Psoas muscle (tissue), 8 donors: ENCODE results near the gene TMPRSS5. TPM values are rescaled to one million over a fixed set of nuclear protein-coding genes. Genes with fewer than 3 reads are reported as not detected.

Experiments used
- ATAC-seq, 4 donors: fragments of 200-7000 bp; cut with Tn5 transposase; one replicate each; pipeline ENCODE4 v1.9.1; 2020; ENCODE audit warnings: moderate library complexity in 3 of 4, mild to moderate bottlenecking in 2 of 4
- DNase-seq, 2 donors: peaks; one replicate each; pipeline ENCODE4 v3.0.0-alpha.2; 2020
- H3K27ac ChIP-seq: fragments of 200-600 bp; one replicate; pipeline ENCODE4 v1.8.0; 2022
- H3K27me3 ChIP-seq, 3 donors: fragments of 200-600 bp in 1 of 3; one replicate each; pipeline versions ENCODE4 v1.6.1 to v1.8.0; 2013 to 2022; ENCODE audit warnings: low read length in 2 of 3, mild to moderate bottlenecking in 2 of 3, moderate library complexity in 1 of 3; ENCODE audit not compliant: insufficient read depth in 3 of 3
- H3K36me3 ChIP-seq, 2 donors: fragments of 200-600 bp in 1 of 2; one replicate each; pipeline versions ENCODE4 v1.6.1 to v1.8.0; 2013 to 2022; ENCODE audit warnings: low read depth in 1 of 2, mild to moderate bottlenecking in 1 of 2, moderate library complexity in 1 of 2; ENCODE audit not compliant: insufficient read depth in 1 of 2
- H3K4me1 ChIP-seq: fragments of 200-600 bp; one replicate; pipeline ENCODE4 v1.8.0; 2022
- H3K4me3 ChIP-seq: fragments of 200-600 bp; one replicate; pipeline ENCODE4 v1.8.0; 2022; ENCODE audit warnings: mild to moderate bottlenecking
- H3K9me3 ChIP-seq: fragments of 200-600 bp; one replicate; pipeline ENCODE4 v1.8.0; 2022
- WGBS, 3 donors: extraction: QIAGEN DNeasy Blood & Tissue Kit; methylation state at CpG; one replicate each; pipeline versions ENCODE4 v1.1.6 to v1.1.7; 2013; 5-methylcytosine and 5-hydroxymethylcytosine counted together
- intact Hi-C, 2 donors: fragments of 100-400 bp; cut with DNase I; formaldehyde crosslinking; loops; one replicate each; pipeline versions ENCODE4 v1.11.0 to v1.14.2; 2022
- polyA plus RNA-seq, 3 donors: library from polyadenylated mRNA; stranded (reverse); fragments of 200-250 nt; gene quantifications; one replicate each; pipeline ENCODE4 v1.2.3, GENCODE V29; 2013
- total RNA-seq, 4 donors: library from RNA; stranded (reverse); fragmentation: NEBNext Ultra II Directional in 2 of 4; extraction: Animal tissue kit (Norgen Biotek cat#: 25700) in 2 of 4; gene quantifications; one replicate each; pipeline versions ENCODE4 v1.2.1 to v1.2.4, GENCODE V29; 2021 to 2023
- TF ChIP-seq, protein P1 (sequence below): fragments of 200-600 bp; IDR thresholded peaks from one replicate; pipeline ENCODE4 v1.8.0; 2022; ENCODE audit warnings: antibody characterized with exemption
- donor health status: healthy with polysubstance abuse.
- donor health status: DM: no; HTN: no; CAD: no; lungs with moderate emphysema.
- donor health status: Bipolar disorder and iron deficiency.
- donor health status: healthy.
- donor health status: DM: yes; HTN: yes; CAD: no.
- donor health status: DM: no; HTN: no; CAD: no.
- donor health status: DM: no; HTN: no; CAD: no.
- donor health status: DM: yes; HTN: yes; CAD: no.

Gene TMPRSS5
- total and polyA plus RNA-seq, 7 donors, result 0.36 to 1.4 (median 0.73) TPM

DNA sequence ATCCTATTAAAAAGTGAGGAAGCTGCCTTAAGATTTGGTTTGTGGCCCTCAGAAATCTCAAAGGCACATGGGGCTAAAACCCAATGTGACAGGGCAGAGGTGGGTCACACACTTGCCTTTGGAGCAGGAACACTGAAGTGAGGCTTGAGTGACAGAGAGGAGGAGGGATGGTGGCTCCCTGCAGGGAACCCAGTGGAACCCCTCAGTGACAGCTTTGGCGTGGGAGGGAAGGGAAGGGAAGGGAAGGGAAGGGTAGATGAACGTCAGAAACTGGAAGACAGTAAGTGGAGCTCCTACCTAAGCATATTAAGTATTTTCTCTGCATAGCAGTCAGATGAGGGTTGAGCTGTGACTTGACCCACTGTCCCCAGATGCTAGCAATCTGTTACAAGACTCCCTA lies 68.5 kb downstream of the TMPRSS5 start:
- no peak for ATAC-seq
- Histone ChIP-seq H3K27me3 (peaks cover 0 to 2% (median 0%) of the 10 kb centered on the region in 3 donors), H3K27ac (no peak overlapping the region), H3K36me3 (no peaks in the 10 kb centered on the region), H3K4me3 (no peak overlapping the region), H3K9me3 (no peaks in the 10 kb centered on the region), H3K4me1 (peaks cover 6% of the 10 kb centered on the region)
- intact Hi-C loops, result no loop called here
- TF ChIP-seq, protein P1, sequence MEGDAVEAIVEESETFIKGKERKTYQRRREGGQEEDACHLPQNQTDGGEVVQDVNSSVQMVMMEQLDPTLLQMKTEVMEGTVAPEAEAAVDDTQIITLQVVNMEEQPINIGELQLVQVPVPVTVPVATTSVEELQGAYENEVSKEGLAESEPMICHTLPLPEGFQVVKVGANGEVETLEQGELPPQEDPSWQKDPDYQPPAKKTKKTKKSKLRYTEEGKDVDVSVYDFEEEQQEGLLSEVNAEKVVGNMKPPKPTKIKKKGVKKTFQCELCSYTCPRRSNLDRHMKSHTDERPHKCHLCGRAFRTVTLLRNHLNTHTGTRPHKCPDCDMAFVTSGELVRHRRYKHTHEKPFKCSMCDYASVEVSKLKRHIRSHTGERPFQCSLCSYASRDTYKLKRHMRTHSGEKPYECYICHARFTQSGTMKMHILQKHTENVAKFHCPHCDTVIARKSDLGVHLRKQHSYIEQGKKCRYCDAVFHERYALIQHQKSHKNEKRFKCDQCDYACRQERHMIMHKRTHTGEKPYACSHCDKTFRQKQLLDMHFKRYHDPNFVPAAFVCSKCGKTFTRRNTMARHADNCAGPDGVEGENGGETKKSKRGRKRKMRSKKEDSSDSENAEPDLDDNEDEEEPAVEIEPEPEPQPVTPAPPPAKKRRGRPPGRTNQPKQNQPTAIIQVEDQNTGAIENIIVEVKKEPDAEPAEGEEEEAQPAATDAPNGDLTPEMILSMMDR, result no peak
- DNase-seq, result no peak
- WGBS, 3 donors, result 45 to 65% (median 59%) methylated on average over 2 of the region's 2 CpGs

Other genes starting within 250 kb of the TMPRSS5 start
- gene DRD2, start 230.9 kb downstream of the TMPRSS5 start, total RNA-seq, result under 1 TPM in 3 of 4 donors, not detected in 1; 0.12 to 0.24 (median 0.17) TPM
- gene DRD2, start 230.9 kb downstream of the TMPRSS5 start, polyA plus RNA-seq, result under 1 TPM; 0.03 to 0.18 (median 0.05) TPM
- 10 to 100 TPM; 10.8 to 17.5 (median 16.7) TPM for gene ZW10, start 67.4 kb upstream of the TMPRSS5 start, total RNA-seq
- 10 to 100 TPM; 11.7 to 26.6 (median 13.2) TPM for gene ZW10, start 67.4 kb upstream of the TMPRSS5 start, polyA plus RNA-seq
- gene CLDN25, start 73.5 kb upstream of the TMPRSS5 start, total RNA-seq, result not detected
- gene CLDN25, start 73.5 kb upstream of the TMPRSS5 start, polyA plus RNA-seq, result not detected
- gene USP28, start 169.3 kb upstream of the TMPRSS5 start, total RNA-seq, result 100 to 1,000 TPM in 3 of 4 donors, 10 to 100 TPM in 1; 89.1 to 120 (median 114) TPM
- gene USP28, start 169.3 kb upstream of the TMPRSS5 start, polyA plus RNA-seq, result 100 to 1,000 TPM in 1 of 3 donors, 10 to 100 TPM in 2; 35.4 to 224 (median 46.2) TPM
- gene HTR3B, start 198.5 kb upstream of the TMPRSS5 start, total RNA-seq, result not detected
- gene HTR3B, start 198.5 kb upstream of the TMPRSS5 start, polyA plus RNA-seq, result under 1 TPM in 1 of 3 donors, not detected in 2; 0.01 TPM